CD4-positive, alpha-beta memory T cell (primary cell): ENCODE measurements around the gene ENOX2. TPM values are rescaled to one million over a fixed set of nuclear protein-coding genes. Genes with fewer than 3 reads are reported as not detected.

Experiments
- CTCF ChIA-PET: fragments of 350-600 bp; sonication (Branson Sonifier 250); formaldehyde crosslinking; loops from one replicate; lab custom pipeline; 2021; ENCODE audit warnings: inconsistent platforms; ENCODE audit not compliant: partially characterized antibody; lab: Charles Lee
- POLR2A ChIA-PET: fragments of 350-600 bp; sonication (Branson Sonifier 250); formaldehyde crosslinking; loops from one replicate; lab custom pipeline; 2021; ENCODE audit not compliant: partially characterized antibody; lab: Charles Lee
- DNase-seq, 5 donors: peaks; one replicate each; pipeline versions ENCODE4 v3.0.0 to v3.0.0-alpha.2; 2020 to 2022; ENCODE audit warnings: mixed read lengths in 1 of 5
- H3K27ac ChIP-seq: one replicate; pipeline ENCODE4 v1.7.0; 2013; ENCODE audit warnings: low read depth, low read length
- H3K27me3 ChIP-seq: 2 replicates; pipeline ENCODE4 v1.7.0; 2013; ENCODE audit warnings: mild to moderate bottlenecking, low read length, moderate library complexity; ENCODE audit not compliant: insufficient read depth
- H3K36me3 ChIP-seq: 2 replicates; pipeline ENCODE4 v1.7.0; 2013; ENCODE audit warnings: mild to moderate bottlenecking, low read length, moderate library complexity; ENCODE audit not compliant: insufficient read depth
- H3K4me1 ChIP-seq: 2 replicates; pipeline ENCODE4 v1.7.0; 2013; ENCODE audit warnings: mild to moderate bottlenecking, low read length, moderate library complexity; ENCODE audit not compliant: insufficient read depth
- H3K4me3 ChIP-seq, 2 donors: one replicate each; pipeline ENCODE4 v1.7.0; 2013; ENCODE audit warnings: low read length in 2 of 2, mild to moderate bottlenecking in 1 of 2
- H3K9me3 ChIP-seq, 2 donors: one replicate each; pipeline ENCODE4 v1.7.0; 2013; ENCODE audit warnings: low read length in 2 of 2, control low read depth in 1 of 2; ENCODE audit not compliant: control insufficient read depth in 1 of 2
- H3K27ac Mint-ChIP-seq, 7 donors: one replicate each; pipeline ENCODE4 v1.8.0; 2020 to 2021; ENCODE audit warnings: mixed read lengths in 7 of 7, mild to moderate bottlenecking in 6 of 7, inconsistent platforms in 3 of 7, moderate library complexity in 3 of 7
- H3K27me3 Mint-ChIP-seq, 2 donors: one replicate each; pipeline ENCODE4 v1.8.0; 2020 to 2021; ENCODE audit warnings: mixed read lengths in 2 of 2
- H3K36me3 Mint-ChIP-seq, 2 donors: one replicate each; pipeline ENCODE4 v1.8.0; 2020 to 2021; ENCODE audit warnings: mixed read lengths in 2 of 2, inconsistent platforms in 1 of 2, mild to moderate bottlenecking in 1 of 2
- H3K4me1 Mint-ChIP-seq, 4 donors: one replicate each; pipeline ENCODE4 v1.8.0; 2020 to 2021; ENCODE audit warnings: mixed read lengths in 4 of 4, mild to moderate bottlenecking in 1 of 4
- H3K4me3 Mint-ChIP-seq, 8 donors: one replicate each; pipeline ENCODE4 v1.8.0; 2020 to 2021; ENCODE audit warnings: mixed read lengths in 8 of 8, mild to moderate bottlenecking in 7 of 8, moderate library complexity in 6 of 8, inconsistent platforms in 3 of 8
- H3K9me3 Mint-ChIP-seq, 8 donors: one replicate each; pipeline ENCODE4 v1.8.0; 2020 to 2021; ENCODE audit warnings: mixed read lengths in 8 of 8, mild to moderate bottlenecking in 5 of 8, inconsistent platforms in 3 of 8, moderate library complexity in 1 of 8
- intact Hi-C: fragments of 100-400 bp; cut with micrococcal nuclease; formaldehyde crosslinking; loops from one replicate; pipeline ENCODE4 v1.15.1; 2023
- polyA plus RNA-seq, 2 donors: library from polyadenylated mRNA; unstranded; fragments of 300-500 nt; fragmentation: Illumina TruSeq; gene quantifications; one replicate each; pipeline ENCODE4 v1.2.3, GENCODE V29; 2021
- total RNA-seq, 2 experiments: library from RNA; stranded (reverse); gene quantifications; one replicate each; pipeline ENCODE4 v1.2.3, GENCODE V29; 2021

ENOX2 gene
- total and polyA plus RNA-seq, 4 experiments from 2014 or later, result 13.6 to 19.3 (median 14.9) TPM

DNA sequence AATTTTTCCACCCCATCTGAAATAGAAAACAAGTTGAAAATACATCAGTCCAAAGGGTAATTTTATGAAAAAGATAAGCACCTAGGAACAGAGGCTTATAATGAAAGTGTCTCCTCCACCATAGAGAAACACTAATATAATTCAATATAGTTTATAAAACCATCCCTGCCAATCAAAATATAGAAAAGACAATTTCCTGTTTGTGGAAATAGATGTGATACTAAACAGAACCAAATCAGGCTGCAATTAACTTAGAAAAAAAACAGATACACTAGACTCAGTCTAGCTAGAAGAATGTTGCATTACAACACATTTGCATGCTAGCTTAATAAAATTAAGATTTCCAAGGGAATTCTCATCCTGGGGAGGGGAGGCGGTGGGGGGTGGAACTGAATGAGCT, 68.2 kb downstream of the ENOX2 start:
- H3K27ac ChIP-seq, result no peak overlapping the region
- H3K36me3 ChIP-seq, result no peaks in the 10 kb centered on the region
- H3K4me3 ChIP-seq, result no peak overlapping the region
- no peaks in the 10 kb centered on the region for H3K36me3 Mint-ChIP-seq
- H3K9me3 ChIP-seq, result no peaks in the 10 kb centered on the region
- no peaks in the 10 kb centered on the region for H3K27me3 Mint-ChIP-seq
- peaks cover 3 to 9% (median 4%) of the 10 kb centered on the region in 4 donors for H3K4me1 Mint-ChIP-seq
- H3K4me1 ChIP-seq, result no peaks in the 10 kb centered on the region
- peaks cover 0 to 2% (median 0%) of the 10 kb centered on the region in 8 donors for H3K9me3 Mint-ChIP-seq
- H3K4me3 Mint-ChIP-seq, result no peak overlapping the region
- intact Hi-C loops, result no loop called here
- no peaks in the 10 kb centered on the region for H3K27me3 ChIP-seq
- no peak overlapping the region for H3K27ac Mint-ChIP-seq
- DNase-seq, result no peak
- POLR2A ChIA-PET, result no interaction called here
- CTCF ChIA-PET, result no interaction called here

DNA sequence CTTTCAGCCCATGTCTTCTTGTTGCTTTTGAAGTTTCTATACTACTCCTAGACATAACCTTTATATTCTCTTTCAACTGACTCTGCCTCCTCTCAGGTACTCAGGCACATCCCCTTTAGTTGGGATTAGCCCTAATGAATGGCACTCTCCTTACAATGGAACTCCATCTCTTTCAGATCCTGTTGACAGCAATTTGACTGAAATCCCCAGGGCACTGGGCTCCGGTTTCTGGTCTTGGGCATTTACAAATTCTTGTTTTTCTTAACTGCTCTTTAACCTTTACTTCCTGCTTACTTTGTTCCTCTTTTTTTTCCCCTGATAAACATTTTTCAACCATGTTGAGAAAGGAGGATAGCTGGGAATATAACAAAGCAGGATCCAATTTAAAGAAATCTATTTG, 68.9 kb downstream of the ENOX2 start:
- Mint-ChIP-seq H3K9me3 (peaks cover 0 to 2% (median 0%) of the 10 kb centered on the region in 8 donors), H3K4me1 (peaks cover 3 to 9% (median 4%) of the 10 kb centered on the region in 4 donors), H3K27me3 (no peaks in the 10 kb centered on the region), H3K27ac (no peak overlapping the region), H3K4me3 (no peak overlapping the region), H3K36me3 (no peaks in the 10 kb centered on the region)
- DNase-seq, result no peak
- no peak overlapping the region for H3K27ac ChIP-seq
- H3K27me3 ChIP-seq, result no peaks in the 10 kb centered on the region
- no peaks in the 10 kb centered on the region for H3K4me1 ChIP-seq
- intact Hi-C loops, result no loop called here
- no peaks in the 10 kb centered on the region for H3K36me3 ChIP-seq
- no peaks in the 10 kb centered on the region for H3K9me3 ChIP-seq
- H3K4me3 ChIP-seq, result no peak overlapping the region
- ChIA-PET CTCF (no interaction called here), POLR2A (no interaction called here)

GRCh38 chrX:130831347-130831722, 71.7 kb downstream of the ENOX2 start:
- CTCF ChIA-PET, result no interaction called here
- H3K36me3 Mint-ChIP-seq, result peaks cover 0 to 1% of the 10 kb centered on the region in 2 donors
- peaks cover 0 to 2% (median 0%) of the 10 kb centered on the region in 8 donors for H3K9me3 Mint-ChIP-seq
- Histone ChIP-seq H3K27me3 (no peaks in the 10 kb centered on the region), H3K4me3 (no peak overlapping the region), H3K36me3 (no peaks in the 10 kb centered on the region), H3K9me3 (no peaks in the 10 kb centered on the region), H3K27ac (no peak overlapping the region), H3K4me1 (no peaks in the 10 kb centered on the region)
- no peaks in the 10 kb centered on the region for H3K27me3 Mint-ChIP-seq
- H3K27ac Mint-ChIP-seq, result no peak overlapping the region
- DNase-seq, result no peak
- H3K4me1 Mint-ChIP-seq, result peaks cover 3 to 9% (median 4%) of the 10 kb centered on the region in 4 donors
- no peak overlapping the region for H3K4me3 Mint-ChIP-seq
- POLR2A ChIA-PET, result no interaction called here
- intact Hi-C loops, result no loop called here

- Mint-ChIP-seq H3K4me1 (peaks cover 3 to 9% (median 4%) of the 10 kb centered on the region in 4 donors), H3K27ac (no peak overlapping the region), H3K36me3 (peaks cover 0 to 1% of the 10 kb centered on the region in 2 donors), H3K27me3 (no peaks in the 10 kb centered on the region), H3K9me3 (peaks cover 0 to 2% (median 0%) of the 10 kb centered on the region in 8 donors), H3K4me3 (no peak overlapping the region)
- Histone ChIP-seq H3K27me3 (no peaks in the 10 kb centered on the region), H3K9me3 (no peaks in the 10 kb centered on the region), H3K27ac (no peak overlapping the region), H3K4me3 (no peak overlapping the region), H3K4me1 (no peaks in the 10 kb centered on the region), H3K36me3 (no peaks in the 10 kb centered on the region)
- CTCF ChIA-PET, result no interaction called here
- DNase-seq, result no peak
- POLR2A ChIA-PET, result no interaction called here
- intact Hi-C loops, result no loop called here
These were observed 72.2 kb downstream of the ENOX2 start for GRCh38 chrX:130830599-130831346.

- no peaks in the 10 kb centered on the region for H3K4me1 ChIP-seq
- Mint-ChIP-seq H3K4me1 (peaks cover 3 to 9% (median 4%) of the 10 kb centered on the region in 4 donors), H3K27me3 (no peaks in the 10 kb centered on the region), H3K4me3 (no peak overlapping the region), H3K36me3 (peaks cover 0 to 1% of the 10 kb centered on the region in 2 donors), H3K27ac (peak overlapping the region in 1 of 7 donors; percentile 1), H3K9me3 (peaks cover 0 to 2% (median 0%) of the 10 kb centered on the region in 8 donors)
- DNase-seq, result no peak
- H3K4me3 ChIP-seq, result no peak overlapping the region
- H3K27me3 ChIP-seq, result no peaks in the 10 kb centered on the region
- H3K9me3 ChIP-seq, result no peaks in the 10 kb centered on the region
- no peaks in the 10 kb centered on the region for H3K36me3 ChIP-seq
- intact Hi-C loops, result no loop called here
- H3K27ac ChIP-seq, result no peak overlapping the region
- POLR2A ChIA-PET, result no interaction called here
- CTCF ChIA-PET, result no interaction called here
These were observed 73.2 kb downstream of the ENOX2 start for GRCh38 chrX:130829526-130830515.

DNA sequence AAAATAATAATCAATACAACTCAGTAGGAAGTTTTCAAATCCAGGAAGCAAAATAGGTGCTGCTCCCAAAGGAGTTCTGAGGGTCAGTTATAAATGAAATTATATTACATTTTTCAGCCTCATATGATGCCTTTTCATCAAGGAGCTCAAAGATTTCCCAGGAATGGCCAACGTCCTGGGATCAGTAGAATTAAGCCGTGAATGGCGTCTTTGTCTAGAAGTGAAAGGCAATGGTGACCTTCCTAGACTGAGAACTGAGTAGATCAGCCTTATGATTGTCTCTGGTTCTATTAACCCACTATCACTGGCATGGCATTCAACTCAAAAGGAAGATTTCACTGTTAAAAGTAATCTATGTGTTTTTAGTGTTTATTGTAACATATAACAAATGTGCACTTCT, 74.4 kb downstream of the ENOX2 start:
- Mint-ChIP-seq H3K27ac (no peak overlapping the region), H3K4me3 (no peak overlapping the region), H3K27me3 (no peaks in the 10 kb centered on the region), H3K9me3 (peaks cover 0 to 2% (median 0%) of the 10 kb centered on the region in 8 donors), H3K4me1 (peaks cover 3 to 9% (median 4%) of the 10 kb centered on the region in 4 donors), H3K36me3 (peaks cover 0 to 1% of the 10 kb centered on the region in 2 donors)
- Histone ChIP-seq H3K27me3 (no peaks in the 10 kb centered on the region), H3K27ac (no peak overlapping the region), H3K36me3 (no peaks in the 10 kb centered on the region), H3K4me3 (no peak overlapping the region), H3K4me1 (no peaks in the 10 kb centered on the region), H3K9me3 (no peaks in the 10 kb centered on the region)
- intact Hi-C loops, result no loop called here
- no peak for DNase-seq
- CTCF ChIA-PET, result no interaction called here
- POLR2A ChIA-PET, result no interaction called here

DNA sequence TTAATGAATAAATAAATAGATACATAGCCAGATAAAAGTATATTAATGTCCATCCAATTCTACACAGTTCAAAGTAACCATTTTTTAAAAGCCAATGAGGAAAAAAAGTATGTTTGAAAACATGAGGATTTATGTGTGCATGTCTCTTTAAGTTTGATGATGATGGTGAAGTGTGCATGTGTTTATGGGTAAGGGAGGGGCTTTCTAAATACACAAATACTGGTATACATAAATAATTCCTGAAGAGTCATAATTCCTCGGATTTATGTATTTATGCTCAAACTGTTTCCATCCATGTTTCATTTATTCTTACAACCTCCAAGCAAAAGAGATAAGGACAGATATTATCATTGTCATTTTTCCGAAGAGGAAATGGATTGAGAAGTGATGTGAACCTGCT, 75.4 kb downstream of the ENOX2 start:
- Histone ChIP-seq H3K27ac (no peak overlapping the region), H3K9me3 (no peaks in the 10 kb centered on the region), H3K4me3 (no peak overlapping the region), H3K27me3 (no peaks in the 10 kb centered on the region), H3K36me3 (no peaks in the 10 kb centered on the region), H3K4me1 (no peaks in the 10 kb centered on the region)
- Mint-ChIP-seq H3K9me3 (peaks cover 0 to 2% (median 0%) of the 10 kb centered on the region in 8 donors), H3K4me1 (peaks cover 0 to 3% (median 2%) of the 10 kb centered on the region in 4 donors), H3K27ac (no peak overlapping the region), H3K27me3 (no peaks in the 10 kb centered on the region), H3K4me3 (no peak overlapping the region), H3K36me3 (peaks cover 0 to 1% of the 10 kb centered on the region in 2 donors)
- CTCF ChIA-PET, result no interaction called here
- intact Hi-C loops, result no loop called here
- POLR2A ChIA-PET, result no interaction called here
- DNase-seq, result no peak
